Calu3 (cell line): ENCODE data around the gene THAP6. TPM values are rescaled to one million over a fixed set of nuclear protein-coding genes. Genes with fewer than 3 reads are reported as not detected.

Source experiments
- BruUV-seq: library from RNA; stranded (reverse); fragments of 400-500 nt; replicated peaks from 2 replicates; lab custom pipeline; 2021; lab: Mats Ljungman, UMichigan
- CTCF ChIA-PET: fragments of 300-600 bp; sonication (Branson Sonifier 250); formaldehyde crosslinking; loops from one replicate; lab custom pipeline; 2022; ENCODE audit warnings: antibody characterized with exemption; lab: Charles Lee
- DNase-seq: peaks from one replicate; pipeline ENCODE4 v3.0.0; 2022
- H3K27ac Mint-ChIP-seq: one replicate; pipeline ENCODE4 v1.8.0; 2022; ENCODE audit warnings: mixed read lengths; ENCODE audit not compliant: unreplicated experiment
- H3K27me3 Mint-ChIP-seq: one replicate; pipeline ENCODE4 v1.8.0; 2022; ENCODE audit warnings: mixed read lengths; ENCODE audit not compliant: unreplicated experiment
- H3K36me3 Mint-ChIP-seq: one replicate; pipeline ENCODE4 v1.8.0; 2022; ENCODE audit warnings: mild to moderate bottlenecking, moderate library complexity, mixed read lengths; ENCODE audit not compliant: insufficient read depth, unreplicated experiment
- H3K4me1 Mint-ChIP-seq: one replicate; pipeline ENCODE4 v1.8.0; 2022; ENCODE audit warnings: mild to moderate bottlenecking, low read depth, mixed read lengths; ENCODE audit not compliant: unreplicated experiment
- H3K4me3 Mint-ChIP-seq: one replicate; pipeline ENCODE4 v1.8.0; 2022; ENCODE audit warnings: mild to moderate bottlenecking, low read depth, moderate library complexity, mixed read lengths; ENCODE audit not compliant: unreplicated experiment
- H3K9me3 Mint-ChIP-seq: one replicate; pipeline ENCODE4 v1.8.0; 2022; ENCODE audit warnings: low read depth, mixed read lengths; ENCODE audit not compliant: unreplicated experiment
- intact Hi-C: fragments of 100-400 bp; cut with micrococcal nuclease; formaldehyde crosslinking; loops from one replicate; pipeline ENCODE4 v1.10.0; 2022; ENCODE audit not compliant: unreplicated experiment
- total RNA-seq: library from RNA; stranded (reverse); gene quantifications from 2 replicates; pipeline ENCODE4 v1.2.3, GENCODE V29; 2022
- TF ChIP-seq, protein P1 (sequence below): fragments of 200-600 bp; IDR thresholded peaks from one replicate; pipeline ENCODE4 v1.8.0; 2022; ENCODE audit warnings: antibody characterized with exemption; ENCODE audit not compliant: unreplicated experiment

Gene THAP6
- total RNA-seq, 1 experiment from 2014 or later, result 10.9 TPM

GRCh38 chr4:75547647-75548387, 33.5 kb downstream of the THAP6 start:
- H3K4me1 Mint-ChIP-seq, result peaks cover 10% of the 10 kb centered on the region
- BruUV-seq, result no TSS peak
- no peak overlapping the region for H3K27ac Mint-ChIP-seq
- no peaks in the 10 kb centered on the region for H3K9me3 Mint-ChIP-seq
- no peak overlapping the region for H3K4me3 Mint-ChIP-seq
- intact Hi-C loops, result no loop called here
- no peaks in the 10 kb centered on the region for H3K36me3 Mint-ChIP-seq
- H3K27me3 Mint-ChIP-seq, result no peaks in the 10 kb centered on the region
- TF ChIP-seq, protein P1, sequence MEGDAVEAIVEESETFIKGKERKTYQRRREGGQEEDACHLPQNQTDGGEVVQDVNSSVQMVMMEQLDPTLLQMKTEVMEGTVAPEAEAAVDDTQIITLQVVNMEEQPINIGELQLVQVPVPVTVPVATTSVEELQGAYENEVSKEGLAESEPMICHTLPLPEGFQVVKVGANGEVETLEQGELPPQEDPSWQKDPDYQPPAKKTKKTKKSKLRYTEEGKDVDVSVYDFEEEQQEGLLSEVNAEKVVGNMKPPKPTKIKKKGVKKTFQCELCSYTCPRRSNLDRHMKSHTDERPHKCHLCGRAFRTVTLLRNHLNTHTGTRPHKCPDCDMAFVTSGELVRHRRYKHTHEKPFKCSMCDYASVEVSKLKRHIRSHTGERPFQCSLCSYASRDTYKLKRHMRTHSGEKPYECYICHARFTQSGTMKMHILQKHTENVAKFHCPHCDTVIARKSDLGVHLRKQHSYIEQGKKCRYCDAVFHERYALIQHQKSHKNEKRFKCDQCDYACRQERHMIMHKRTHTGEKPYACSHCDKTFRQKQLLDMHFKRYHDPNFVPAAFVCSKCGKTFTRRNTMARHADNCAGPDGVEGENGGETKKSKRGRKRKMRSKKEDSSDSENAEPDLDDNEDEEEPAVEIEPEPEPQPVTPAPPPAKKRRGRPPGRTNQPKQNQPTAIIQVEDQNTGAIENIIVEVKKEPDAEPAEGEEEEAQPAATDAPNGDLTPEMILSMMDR, result no peak
- CTCF ChIA-PET, result interaction anchor here (0.6 kb wide), 1 partner anchor 29 kb away, joined by 3 read pairs; no protein-coding TSS in a partner anchor
- peak; percentile 37 for DNase-seq

- intact Hi-C loops, result no loop called here
- no TSS peak for BruUV-seq
- Mint-ChIP-seq H3K27ac (no peak overlapping the region), H3K4me3 (no peak overlapping the region), H3K27me3 (no peaks in the 10 kb centered on the region), H3K36me3 (no peaks in the 10 kb centered on the region), H3K9me3 (no peaks in the 10 kb centered on the region), H3K4me1 (peaks cover 10% of the 10 kb centered on the region)
- no peak for DNase-seq
- TF ChIP-seq, protein P1, result no peak
- CTCF ChIA-PET, result no interaction called here
These were observed 34.7 kb downstream of the THAP6 start for GRCh38 chr4:75549019-75549418.

DNA sequence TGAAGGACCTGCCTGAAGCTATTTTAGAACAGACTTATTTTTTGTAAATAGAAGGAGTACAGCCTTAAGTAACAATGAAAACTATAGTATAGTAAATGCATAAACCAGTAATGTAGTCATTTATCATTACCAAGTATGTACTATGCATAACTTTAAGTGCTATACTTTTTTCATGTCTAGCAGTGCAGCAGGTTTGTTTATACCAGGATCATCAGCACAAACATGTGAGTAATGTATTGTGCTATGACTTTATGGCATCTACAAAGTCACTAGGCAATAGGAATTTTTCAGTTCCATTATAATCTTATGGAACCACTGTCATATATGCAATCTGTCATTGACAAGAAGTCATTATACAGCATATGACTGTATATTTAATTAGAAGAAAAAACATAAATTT, 38.2 kb downstream of the THAP6 start:
- CTCF ChIA-PET, result no interaction called here
- peaks cover 10% of the 10 kb centered on the region for H3K4me1 Mint-ChIP-seq
- H3K36me3 Mint-ChIP-seq, result no peaks in the 10 kb centered on the region
- intact Hi-C loops, result no loop called here
- no peak overlapping the region for H3K4me3 Mint-ChIP-seq
- H3K9me3 Mint-ChIP-seq, result no peaks in the 10 kb centered on the region
- TF ChIP-seq, protein P1, result no peak
- no TSS peak for BruUV-seq
- H3K27ac Mint-ChIP-seq, result no peak overlapping the region
- no peak for DNase-seq
- H3K27me3 Mint-ChIP-seq, result no peaks in the 10 kb centered on the region

GRCh38 chr4:75555294-75556164, 41.3 kb downstream of the THAP6 start, which contains the start of gene ODAPH:
Gene ODAPH (plus strand): TSS chr4:75556066. CDS start chr4:75556083, 17 bp downstream.
- TF ChIP-seq, protein P1, result no peak
- Mint-ChIP-seq H3K4me3 (peak within 1 kb of the TSS; percentile 41), H3K27me3 (no peaks in the 10 kb centered on the region), H3K36me3 (no peaks in the 10 kb centered on the region), H3K27ac (no peak within 1 kb of the TSS), H3K9me3 (no peaks in the 10 kb centered on the region), H3K4me1 (no peaks in the 10 kb centered on the region)
- BruUV-seq, result no TSS peak
- DNase-seq, result peak; percentile 36
- intact Hi-C loops, result no loop called here
- CTCF ChIA-PET, result interaction anchor here (0.6 to 1.3 kb wide), 5 partner anchors 9 to 241 kb away, joined by 3 to 4 read pairs (median 3); partner anchors contain the start of genes RCHY1 and THAP6
